Panc1 (cell line): ENCODE measurements around the gene ZFAND2A. TPM values are rescaled to one million over a fixed set of nuclear protein-coding genes. Genes with fewer than 3 reads are reported as not detected.

ENCODE experiments used
- ATAC-seq: fragments of 200-7000 bp; cut with Tn5 transposase; 2 replicates; pipeline ENCODE4 v1.9.1; 2020; ENCODE audit warnings: mild to moderate bottlenecking, moderate library complexity
- BruUV-seq: library from RNA; stranded (reverse); fragments of 400-500 nt; replicated peaks from 2 replicates; lab custom pipeline; 2021; lab: Mats Ljungman, UMichigan
- CTCF ChIA-PET: fragments of 300-600 bp; sonication (Branson Sonifier 250); formaldehyde crosslinking; loops from one replicate; lab custom pipeline; 2022; ENCODE audit warnings: antibody characterized with exemption; lab: Charles Lee
- POLR2A ChIA-PET: fragments of 300-600 bp; sonication (Branson Sonifier 250); formaldehyde crosslinking; loops from one replicate; lab custom pipeline; 2022; ENCODE audit warnings: antibody characterized with exemption; lab: Charles Lee
- DNase-seq: peaks from one replicate; pipeline ENCODE4 v3.0.0-alpha.2; 2010; ENCODE audit warnings: low read depth, low spot score
- H3K27ac ChIP-seq: 2 replicates; pipeline ENCODE4 v1.5.1; 2011; ENCODE audit warnings: mild to moderate bottlenecking, low read length, inconsistent platforms
- H3K27me3 ChIP-seq: fragments of 200-500 bp; sonication (Bioruptor generic); 2 replicates; pipeline ENCODE4 v1.6.0; 2014; ENCODE audit warnings: low read length, inconsistent platforms; ENCODE audit not compliant: control insufficient read depth, insufficient read depth
- H3K36me3 ChIP-seq: fragments of 200-500 bp; sonication (Bioruptor generic); 2 replicates; pipeline ENCODE4 v1.5.1; 2014; ENCODE audit warnings: inconsistent platforms, mild to moderate bottlenecking, low read length, moderate library complexity; ENCODE audit not compliant: control insufficient read depth, insufficient read depth
- H3K4me1 ChIP-seq: 2 replicates; pipeline ENCODE4 v1.5.1; 2011; ENCODE audit warnings: inconsistent platforms, mild to moderate bottlenecking, low read length, moderate library complexity; ENCODE audit not compliant: control insufficient read depth, insufficient read depth
- H3K4me3 ChIP-seq, 2 experiments: 2 replicates each; pipeline ENCODE4 v1.5.1; 2011 to 2012; ENCODE audit warnings: low read depth in 2 of 2, low read length in 2 of 2, mild to moderate bottlenecking in 2 of 2, inconsistent platforms in 1 of 2, moderate library complexity in 1 of 2
- H3K9me3 ChIP-seq: fragments of 200-500 bp; sonication (Bioruptor generic); 2 replicates; pipeline ENCODE4 v1.5.1; 2014; ENCODE audit warnings: low read depth, mild to moderate bottlenecking, inconsistent platforms, low read length, moderate library complexity; ENCODE audit not compliant: control insufficient read depth, insufficient read depth
- POLR2AphosphoS5 ChIP-seq: IDR thresholded peaks from 2 replicates; pipeline ENCODE4 v1.6.1; 2012; ENCODE audit warnings: mild to moderate bottlenecking, low read depth, low read length, moderate library complexity
- SIN3A ChIP-seq: IDR thresholded peaks from 2 replicates; pipeline ENCODE4 v1.6.1; 2012; ENCODE audit warnings: low read depth, mild to moderate bottlenecking, low read length, moderate library complexity, borderline replicate concordance; ENCODE audit not compliant: insufficient read depth
- TCF7L2 ChIP-seq: IDR thresholded peaks from 2 replicates; pipeline ENCODE4 v1.6.1; 2011; ENCODE audit warnings: mild to moderate bottlenecking, low read depth, low read length, inconsistent platforms
- in situ Hi-C: cut with HindIII; loops from 2 replicates; pipeline ENCODE4 v1.10.0; 2016; ENCODE audit warnings: low sequenced_read_pairs, low pct_unique_long_range_greater_than_20kb
- intact Hi-C: fragments of 100-400 bp; cut with micrococcal nuclease; formaldehyde crosslinking; loops from one replicate; pipeline ENCODE4 v1.10.0; 2022; ENCODE audit not compliant: unreplicated experiment
- total RNA-seq: library from RNA; stranded (reverse); gene quantifications from one replicate; pipeline ENCODE4 v1.2.1, GENCODE V29; 2021; ENCODE audit not compliant: unreplicated experiment
- TF ChIP-seq, protein P1 (sequence below), 2 experiments: IDR thresholded peaks; 2 replicates each; pipeline ENCODE4 v1.6.1; 2011 to 2012; ENCODE audit warnings: low read depth in 2 of 2, control low read depth in 1 of 2, low read length in 1 of 2, mild to moderate bottlenecking in 1 of 2, moderate library complexity in 1 of 2; ENCODE audit not compliant: insufficient read depth in 1 of 2
- TF ChIP-seq, protein P2 (sequence below): fragments of 450-650 bp; IDR thresholded peaks from 2 replicates; pipeline ENCODE4 v1.5.1; 2017; ENCODE audit warnings: mild to moderate bottlenecking

Gene ZFAND2A
- total RNA-seq, 1 experiment from 2014 or later = 24.1 TPM

DNA sequence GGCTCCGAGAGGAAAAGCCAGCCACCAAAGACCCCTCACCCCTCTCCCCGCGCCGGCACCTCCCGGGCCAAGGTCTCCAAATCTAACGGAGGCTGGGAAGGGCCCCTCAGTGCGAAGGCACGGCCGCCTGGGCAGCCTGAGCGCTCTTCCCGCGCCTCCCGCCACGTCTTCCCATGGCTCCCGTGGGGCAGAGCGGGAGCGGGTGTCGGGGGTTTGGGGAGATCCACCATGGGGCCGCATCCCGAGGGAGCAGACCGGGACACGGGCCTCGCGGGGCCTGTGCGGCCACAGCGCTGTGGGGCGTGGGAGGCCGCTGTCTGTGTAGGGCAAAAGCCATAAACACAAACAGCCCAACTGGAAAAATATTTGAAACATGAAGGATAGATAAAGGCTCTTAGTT lies 49.6 kb downstream of the ZFAND2A start:
- TF ChIP-seq, protein P1, sequence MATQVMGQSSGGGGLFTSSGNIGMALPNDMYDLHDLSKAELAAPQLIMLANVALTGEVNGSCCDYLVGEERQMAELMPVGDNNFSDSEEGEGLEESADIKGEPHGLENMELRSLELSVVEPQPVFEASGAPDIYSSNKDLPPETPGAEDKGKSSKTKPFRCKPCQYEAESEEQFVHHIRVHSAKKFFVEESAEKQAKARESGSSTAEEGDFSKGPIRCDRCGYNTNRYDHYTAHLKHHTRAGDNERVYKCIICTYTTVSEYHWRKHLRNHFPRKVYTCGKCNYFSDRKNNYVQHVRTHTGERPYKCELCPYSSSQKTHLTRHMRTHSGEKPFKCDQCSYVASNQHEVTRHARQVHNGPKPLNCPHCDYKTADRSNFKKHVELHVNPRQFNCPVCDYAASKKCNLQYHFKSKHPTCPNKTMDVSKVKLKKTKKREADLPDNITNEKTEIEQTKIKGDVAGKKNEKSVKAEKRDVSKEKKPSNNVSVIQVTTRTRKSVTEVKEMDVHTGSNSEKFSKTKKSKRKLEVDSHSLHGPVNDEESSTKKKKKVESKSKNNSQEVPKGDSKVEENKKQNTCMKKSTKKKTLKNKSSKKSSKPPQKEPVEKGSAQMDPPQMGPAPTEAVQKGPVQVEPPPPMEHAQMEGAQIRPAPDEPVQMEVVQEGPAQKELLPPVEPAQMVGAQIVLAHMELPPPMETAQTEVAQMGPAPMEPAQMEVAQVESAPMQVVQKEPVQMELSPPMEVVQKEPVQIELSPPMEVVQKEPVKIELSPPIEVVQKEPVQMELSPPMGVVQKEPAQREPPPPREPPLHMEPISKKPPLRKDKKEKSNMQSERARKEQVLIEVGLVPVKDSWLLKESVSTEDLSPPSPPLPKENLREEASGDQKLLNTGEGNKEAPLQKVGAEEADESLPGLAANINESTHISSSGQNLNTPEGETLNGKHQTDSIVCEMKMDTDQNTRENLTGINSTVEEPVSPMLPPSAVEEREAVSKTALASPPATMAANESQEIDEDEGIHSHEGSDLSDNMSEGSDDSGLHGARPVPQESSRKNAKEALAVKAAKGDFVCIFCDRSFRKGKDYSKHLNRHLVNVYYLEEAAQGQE (IDR thresholded peaks at IDR 0.05; ENCODE audit: insufficient read depth in 1 of 2, low read depth in 2 of 2, low read length in 1 of 2) = no peak
- TF ChIP-seq SIN3A = no peak
- TF ChIP-seq TCF7L2 = no peak
- TF ChIP-seq POLR2AphosphoS5 = no peak
- TF ChIP-seq, protein P2, sequence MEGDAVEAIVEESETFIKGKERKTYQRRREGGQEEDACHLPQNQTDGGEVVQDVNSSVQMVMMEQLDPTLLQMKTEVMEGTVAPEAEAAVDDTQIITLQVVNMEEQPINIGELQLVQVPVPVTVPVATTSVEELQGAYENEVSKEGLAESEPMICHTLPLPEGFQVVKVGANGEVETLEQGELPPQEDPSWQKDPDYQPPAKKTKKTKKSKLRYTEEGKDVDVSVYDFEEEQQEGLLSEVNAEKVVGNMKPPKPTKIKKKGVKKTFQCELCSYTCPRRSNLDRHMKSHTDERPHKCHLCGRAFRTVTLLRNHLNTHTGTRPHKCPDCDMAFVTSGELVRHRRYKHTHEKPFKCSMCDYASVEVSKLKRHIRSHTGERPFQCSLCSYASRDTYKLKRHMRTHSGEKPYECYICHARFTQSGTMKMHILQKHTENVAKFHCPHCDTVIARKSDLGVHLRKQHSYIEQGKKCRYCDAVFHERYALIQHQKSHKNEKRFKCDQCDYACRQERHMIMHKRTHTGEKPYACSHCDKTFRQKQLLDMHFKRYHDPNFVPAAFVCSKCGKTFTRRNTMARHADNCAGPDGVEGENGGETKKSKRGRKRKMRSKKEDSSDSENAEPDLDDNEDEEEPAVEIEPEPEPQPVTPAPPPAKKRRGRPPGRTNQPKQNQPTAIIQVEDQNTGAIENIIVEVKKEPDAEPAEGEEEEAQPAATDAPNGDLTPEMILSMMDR = no peak
- intact Hi-C loops = no loop called here
- H3K4me3 ChIP-seq = no peak overlapping the region
- DNase-seq (no peak), ATAC-seq (no peak)
- H3K4me1 ChIP-seq = no peaks in the 10 kb centered on the region
- ChIA-PET POLR2A (no interaction called here), CTCF (no interaction called here)
- no TSS peak for BruUV-seq
- no peaks in the 10 kb centered on the region for H3K9me3 ChIP-seq
- H3K36me3 ChIP-seq = no peaks in the 10 kb centered on the region
- no peaks in the 10 kb centered on the region for H3K27me3 ChIP-seq
- H3K27ac ChIP-seq = no peak overlapping the region
- in situ Hi-C loops = no loop called here

DNA sequence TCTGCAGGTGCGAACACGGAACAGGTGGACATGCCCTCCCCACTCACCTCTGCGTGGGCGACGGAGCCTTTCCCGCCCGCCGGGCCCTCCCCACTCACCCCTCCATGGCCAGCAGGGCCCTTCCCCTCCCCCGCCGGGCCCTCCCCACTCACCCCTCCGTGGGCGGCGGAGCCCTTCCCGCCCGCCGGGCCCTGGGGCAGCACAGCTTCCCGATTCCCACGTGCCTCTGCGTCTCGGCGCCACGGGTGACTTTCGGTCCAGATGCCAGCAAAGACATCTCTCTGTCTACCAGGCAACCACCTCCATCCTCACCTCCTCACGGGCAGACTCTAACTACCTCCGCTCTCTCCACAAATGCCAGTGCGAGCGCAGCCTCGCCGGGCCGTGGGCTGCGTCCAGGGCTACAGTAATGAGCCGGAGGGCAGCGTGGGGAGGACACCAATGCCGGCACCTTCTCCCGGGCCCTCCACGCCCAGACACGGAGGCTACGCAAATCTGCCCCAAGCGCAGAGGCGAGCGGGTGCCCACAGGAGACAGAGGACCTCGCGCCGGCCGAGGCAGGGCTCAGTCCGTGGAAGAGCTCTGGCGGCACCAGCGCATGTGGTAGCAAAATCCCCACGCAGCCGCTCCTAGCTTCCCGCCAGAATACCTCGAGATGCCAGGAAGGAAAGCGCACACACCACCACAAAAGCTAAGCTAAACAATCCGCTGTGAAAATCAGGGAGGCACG lies 50.2 kb downstream of the ZFAND2A start:
- H3K27ac ChIP-seq = no peak overlapping the region
- intact Hi-C loops = no loop called here
- H3K9me3 ChIP-seq = no peaks in the 10 kb centered on the region
- ChIA-PET POLR2A (no interaction called here), CTCF (no interaction called here)
- H3K27me3 ChIP-seq = no peaks in the 10 kb centered on the region
- BruUV-seq = no TSS peak
- no peak overlapping the region for H3K4me3 ChIP-seq
- H3K4me1 ChIP-seq = no peaks in the 10 kb centered on the region
- no peak for TF ChIP-seq TCF7L2
- TF ChIP-seq, protein P1 (IDR thresholded peaks at IDR 0.05; ENCODE audit: insufficient read depth in 1 of 2, low read depth in 2 of 2, low read length in 1 of 2) = no peak
- no peak for TF ChIP-seq SIN3A
- TF ChIP-seq, protein P2 = no peak
- no peak for TF ChIP-seq POLR2AphosphoS5
- no peaks in the 10 kb centered on the region for H3K36me3 ChIP-seq
- DNase-seq (no peak), ATAC-seq (no peak)
- in situ Hi-C loops = no loop called here
